Fibroblast of the aortic adventitia (primary cell): Measurements from ENCODE around the gene SLC39A7. TPM values are rescaled to one million over a fixed set of nuclear protein-coding genes. Genes with fewer than 3 reads are reported as not detected.

Experiments
- DNase-seq: peaks from one replicate; pipeline ENCODE4 v3.0.0-alpha.2; 2010; ENCODE audit warnings: low read depth
- H3K4me3 ChIP-seq: 2 replicates; pipeline ENCODE4 v1.5.1; 2011; ENCODE audit warnings: low read depth, mild to moderate bottlenecking, control low read depth, low read length, moderate library complexity
- CTCF ChIP-seq: IDR thresholded peaks from 2 replicates; pipeline ENCODE4 v1.5.1; 2011; ENCODE audit warnings: mild to moderate bottlenecking, low read length, control low read depth, inconsistent platforms; ENCODE audit not compliant: insufficient read depth
- total RNA-seq: library from RNA; depleted of rRNA; stranded (reverse); fragments of >200 nt; gene quantifications from 2 replicates; pipeline ENCODE4 v1.2.3, GENCODE V29; 2012; ENCODE audit warnings: low replicate concordance

The SLC39A7 gene
- total RNA-seq, 1 donor = 71.3 TPM

GRCh38 chr6:33237741-33238140 lies 37.1 kb downstream of the SLC39A7 start:
- DNase-seq = no peak
- no peak overlapping the region for H3K4me3 ChIP-seq
- no peak for TF ChIP-seq CTCF

- DNase-seq = no peak
- TF ChIP-seq CTCF = no peak
- H3K4me3 ChIP-seq = no peak overlapping the region
These were observed 41.3 kb downstream of the SLC39A7 start for GRCh38 chr6:33241968-33242367.

- TF ChIP-seq CTCF = no peak
- no peak for DNase-seq
- H3K4me3 ChIP-seq = no peak overlapping the region
These were observed 42.8 kb downstream of the SLC39A7 start for GRCh38 chr6:33243476-33243875.

- peak; percentile 94 for TF ChIP-seq CTCF
- peak overlapping the region; percentile 69 for H3K4me3 ChIP-seq
- DNase-seq = peak; percentile 88
These were observed 47.4 kb downstream of the SLC39A7 start for GRCh38 chr6:33247977-33248642.

- peak overlapping the region; percentile 69 for H3K4me3 ChIP-seq
- DNase-seq = no peak
- no peak for TF ChIP-seq CTCF
These were observed 47.9 kb downstream of the SLC39A7 start for GRCh38 chr6:33248643-33248931.

- H3K4me3 ChIP-seq = peak overlapping the region; percentile 90
- no peak for TF ChIP-seq CTCF
- DNase-seq = peak; percentile 99
These were observed 48.5 kb downstream of the SLC39A7 start for GRCh38 chr6:33248932-33249731.
